KMS-11 (cell line): ENCODE measurements around the gene COL26A1.
"Not testable (repeated sequence)": the region's sequence is repeated elsewhere in the genome, so short reads cannot be mapped to it uniquely, and the experiment has no call there.

Source experiments
- H2AFZ ChIP-seq: fragments of 200-600 bp; sonication (generic); 2 replicates; pipeline ENCODE4 v1.6.1; 2016; ENCODE audit warnings: antibody characterized with exemption, mixed run types, low read depth
- H3K27ac ChIP-seq: fragments of 200-600 bp; sonication (generic); 2 replicates; pipeline ENCODE4 v1.6.1; 2016; ENCODE audit warnings: mild to moderate bottlenecking, mixed run types
- H3K27me3 ChIP-seq: fragments of 200-600 bp; sonication (generic); 2 replicates; pipeline ENCODE4 v1.6.1; 2017; ENCODE audit warnings: mild to moderate bottlenecking, low read depth, mixed run types, moderate library complexity; ENCODE audit not compliant: insufficient read depth
- H3K36me3 ChIP-seq: fragments of 200-600 bp; sonication (generic); 2 replicates; pipeline ENCODE4 v1.6.1; 2017; ENCODE audit warnings: mild to moderate bottlenecking, mixed run types; ENCODE audit not compliant: insufficient read depth
- H3K4me1 ChIP-seq: fragments of 200-600 bp; sonication (generic); 2 replicates; pipeline ENCODE4 v1.6.1; 2016; ENCODE audit warnings: mild to moderate bottlenecking, low read depth, mixed run types; ENCODE audit not compliant: poor library complexity, severe bottlenecking
- H3K4me2 ChIP-seq: fragments of 200-600 bp; sonication (generic); 2 replicates; pipeline ENCODE4 v1.7.0; 2016; ENCODE audit warnings: mild to moderate bottlenecking, mixed run types
- H3K4me3 ChIP-seq: fragments of 200-600 bp; sonication (generic); IDR thresholded peaks from 2 replicates; pipeline ENCODE4 v1.6.1; 2017; ENCODE audit warnings: low read depth, low read length, mixed read lengths; ENCODE audit not compliant: insufficient read depth
- H3K79me2 ChIP-seq: fragments of 200-600 bp; sonication (generic); 2 replicates; pipeline ENCODE4 v1.6.1; 2016; ENCODE audit warnings: low read depth, mixed run types; ENCODE audit not compliant: insufficient read depth
- H3K9ac ChIP-seq: fragments of 200-600 bp; sonication (generic); 2 replicates; pipeline ENCODE4 v1.6.1; 2016; ENCODE audit warnings: mild to moderate bottlenecking, mixed run types
- H4K20me1 ChIP-seq: fragments of 200-600 bp; sonication (generic); 2 replicates; pipeline ENCODE4 v1.6.1; 2016; ENCODE audit warnings: mild to moderate bottlenecking, mixed run types; ENCODE audit not compliant: insufficient read depth
- CTCF ChIP-seq: fragments of 200-600 bp; sonication (generic); conservative IDR thresholded peaks from 2 replicates; pipeline ENCODE4 v1.6.1; 2017; ENCODE audit warnings: low read depth, mild to moderate bottlenecking, antibody characterized with exemption, low read length, moderate library complexity, mixed read lengths

COL26A1 gene

DNA sequence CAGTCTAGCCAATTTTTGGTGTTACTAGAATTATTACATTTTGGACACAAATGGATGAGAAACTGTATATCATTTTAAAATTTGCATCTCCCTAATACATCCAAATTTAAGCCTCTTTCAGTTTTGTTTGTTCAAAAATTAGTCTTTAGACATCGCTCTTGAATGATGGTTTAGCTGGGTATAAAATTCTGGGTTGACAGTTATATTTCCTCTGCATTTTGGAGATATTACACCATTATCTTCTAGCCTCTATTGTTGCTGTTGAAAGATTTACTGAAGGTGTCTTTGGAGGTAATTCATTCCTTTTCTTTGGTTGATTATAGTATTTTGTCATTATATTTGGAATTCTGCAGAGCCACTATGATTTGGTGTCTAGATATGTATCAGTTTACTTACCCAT, 116.5 kb downstream of the COL26A1 start:
- H3K36me3 ChIP-seq, result no peaks in the 10 kb centered on the region
- H3K27me3 ChIP-seq, result peaks cover 17% of the 10 kb centered on the region; the same call in 1 of the 2 replicates
- H3K79me2 ChIP-seq, result no peaks in the 10 kb centered on the region
- no peak overlapping the region for H3K9ac ChIP-seq
- no peak overlapping the region for H2AFZ ChIP-seq
- no peak for TF ChIP-seq CTCF
- no peaks in the 10 kb centered on the region for H3K4me1 ChIP-seq
- no peak overlapping the region for H3K4me2 ChIP-seq
- no peak overlapping the region for H3K4me3 ChIP-seq
- H4K20me1 ChIP-seq, result no peaks in the 10 kb centered on the region
- H3K27ac ChIP-seq, result no peak overlapping the region

DNA sequence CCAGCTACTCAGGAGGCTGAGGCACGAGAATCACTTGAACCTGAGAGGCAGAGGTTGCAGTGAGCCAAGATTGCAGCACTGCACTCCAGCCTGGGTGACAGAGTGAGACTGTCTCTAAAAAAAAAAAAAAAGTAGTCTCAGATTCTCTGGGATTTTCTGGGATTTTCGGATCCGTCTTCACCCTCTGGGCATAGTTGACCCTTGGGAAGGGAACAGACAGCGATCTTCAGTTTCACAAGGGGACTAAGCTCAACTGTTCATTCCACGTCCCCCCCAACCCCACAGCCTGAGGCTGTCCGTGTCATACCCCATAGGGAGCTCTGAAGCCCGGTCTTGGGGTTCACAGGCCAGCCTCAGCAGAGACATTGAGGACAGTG, 123.4 kb downstream of the COL26A1 start:
- H3K79me2 ChIP-seq, H3K4me3 ChIP-seq, H2AFZ ChIP-seq, H3K4me2 ChIP-seq, H3K27ac ChIP-seq, H3K4me1 ChIP-seq, H3K36me3 ChIP-seq, H3K9ac ChIP-seq, H4K20me1 ChIP-seq: not testable (repeated sequence)
- H3K27me3 ChIP-seq, result peaks cover 13% of the 10 kb centered on the region; the same call in 1 of the 2 replicates

DNA sequence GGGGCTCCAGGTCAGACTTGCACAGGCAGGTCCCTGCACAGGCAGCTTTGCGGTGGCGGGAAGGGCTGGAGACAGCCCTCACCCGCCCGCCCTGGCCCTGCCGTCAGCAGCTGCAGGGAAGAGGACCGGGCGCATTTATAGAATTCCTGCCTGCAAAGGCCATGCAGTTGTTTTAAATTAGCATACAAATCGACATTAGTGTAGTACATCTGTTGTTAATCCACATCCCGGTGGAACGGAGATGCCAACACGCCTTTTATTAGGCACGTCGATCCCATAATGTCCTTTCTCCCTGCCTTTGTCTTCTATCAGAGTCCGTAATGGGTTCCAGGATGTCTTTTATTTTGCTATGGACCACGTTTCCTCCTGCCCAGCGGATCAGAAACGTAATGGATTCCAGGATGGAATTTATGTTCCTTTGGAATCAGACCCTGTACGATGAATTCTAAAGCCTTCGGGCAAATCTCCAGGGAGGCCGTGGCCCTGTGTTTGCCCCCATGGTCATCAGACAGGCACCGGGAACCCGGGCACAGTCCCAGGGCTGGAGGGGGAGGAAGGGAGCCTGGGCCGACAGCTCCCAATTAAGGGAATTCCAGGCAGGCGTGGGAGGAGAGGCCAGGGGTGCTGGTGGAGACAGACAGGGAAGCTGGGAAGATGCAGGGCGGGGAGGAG, 123.9 kb downstream of the COL26A1 start:
- Histone ChIP-seq H3K4me1 (no peaks in the 10 kb centered on the region), H3K79me2 (no peaks in the 10 kb centered on the region), H3K36me3 (no peaks in the 10 kb centered on the region), H4K20me1 (no peaks in the 10 kb centered on the region), H3K4me2 (no peak overlapping the region), H3K27ac (no peak overlapping the region), H2AFZ (no peak overlapping the region), H3K27me3 (peaks cover 13% of the 10 kb centered on the region; the same call in 1 of the 2 replicates), H3K9ac (no peak overlapping the region), H3K4me3 (no peak overlapping the region)
- TF ChIP-seq CTCF, result no peak

DNA sequence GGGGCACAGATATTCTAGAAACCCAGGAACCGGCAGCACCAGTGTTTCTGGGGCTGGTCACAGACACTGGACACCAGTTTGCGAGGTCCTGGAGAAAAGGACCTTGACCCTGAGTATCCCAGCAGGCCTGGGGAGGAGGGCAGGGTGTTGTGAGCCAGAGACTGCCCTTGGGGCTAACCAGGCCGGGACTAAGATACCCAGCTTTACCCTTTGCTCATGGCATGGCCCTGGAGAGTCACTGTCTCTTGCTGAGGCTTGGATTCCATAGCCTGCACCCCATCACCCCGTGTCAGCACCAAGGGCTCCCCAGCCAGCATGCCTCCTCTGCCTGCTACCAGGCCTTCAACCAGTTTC, 124.4 kb downstream of the COL26A1 start:
- Histone ChIP-seq H3K4me1 (no peaks in the 10 kb centered on the region), H3K4me3 (no peak overlapping the region), H2AFZ (no peak overlapping the region), H3K9ac (no peak overlapping the region), H3K27me3 (peaks cover 13% of the 10 kb centered on the region; the same call in 1 of the 2 replicates), H3K36me3 (no peaks in the 10 kb centered on the region), H3K27ac (no peak overlapping the region), H3K79me2 (no peaks in the 10 kb centered on the region), H4K20me1 (no peaks in the 10 kb centered on the region), H3K4me2 (no peak overlapping the region)
- no peak for TF ChIP-seq CTCF

GRCh38 chr7:101487753-101488152, 125.1 kb downstream of the COL26A1 start:
- Histone ChIP-seq H3K27me3 (peaks cover 13% of the 10 kb centered on the region; the same call in 1 of the 2 replicates), H3K79me2 (no peaks in the 10 kb centered on the region)
- TF ChIP-seq CTCF, result no peak

More at GRCh38 chr7:101487753-101488152, 125.1 kb downstream of the COL26A1 start:
- H3K27ac ChIP-seq, result no peak overlapping the region
- no peak overlapping the region for H3K4me2 ChIP-seq
- no peak overlapping the region for H3K4me3 ChIP-seq
- no peaks in the 10 kb centered on the region for H4K20me1 ChIP-seq
- H3K4me1 ChIP-seq, result no peaks in the 10 kb centered on the region
- no peaks in the 10 kb centered on the region for H3K36me3 ChIP-seq
- no peak overlapping the region for H3K9ac ChIP-seq
- no peak overlapping the region for H2AFZ ChIP-seq
